CD4-positive, alpha-beta T cell treated with Interferon alpha-2 for 1 hour (primary cell): Measurements from ENCODE around the gene PCYT2.

Source experiments
- DNase-seq, 2 donors: peaks; one replicate each; pipeline ENCODE4 v3.0.0-alpha.2; 2020 to 2022

PCYT2 gene

DNA sequence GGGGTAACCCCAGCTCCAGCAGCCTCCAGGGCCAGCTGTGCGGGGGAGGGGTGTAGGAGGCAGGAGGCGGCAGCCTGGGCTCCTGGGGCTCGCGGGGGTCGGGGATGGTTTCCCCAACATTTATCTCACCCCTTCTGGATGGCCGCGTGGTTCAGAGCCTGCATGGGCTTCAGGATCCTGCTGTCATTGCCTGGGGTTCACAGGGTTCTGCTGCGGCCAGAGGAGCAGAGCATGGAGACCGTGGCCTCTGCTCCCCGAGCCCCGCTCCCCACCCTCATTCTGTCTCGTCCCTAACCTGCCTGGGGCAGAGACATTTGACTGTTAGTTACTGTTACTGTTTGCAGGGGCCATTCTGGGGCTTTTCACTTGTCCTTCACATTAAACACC lies 31.0 kb upstream of the PCYT2 start:
- no peak for DNase-seq

DNA sequence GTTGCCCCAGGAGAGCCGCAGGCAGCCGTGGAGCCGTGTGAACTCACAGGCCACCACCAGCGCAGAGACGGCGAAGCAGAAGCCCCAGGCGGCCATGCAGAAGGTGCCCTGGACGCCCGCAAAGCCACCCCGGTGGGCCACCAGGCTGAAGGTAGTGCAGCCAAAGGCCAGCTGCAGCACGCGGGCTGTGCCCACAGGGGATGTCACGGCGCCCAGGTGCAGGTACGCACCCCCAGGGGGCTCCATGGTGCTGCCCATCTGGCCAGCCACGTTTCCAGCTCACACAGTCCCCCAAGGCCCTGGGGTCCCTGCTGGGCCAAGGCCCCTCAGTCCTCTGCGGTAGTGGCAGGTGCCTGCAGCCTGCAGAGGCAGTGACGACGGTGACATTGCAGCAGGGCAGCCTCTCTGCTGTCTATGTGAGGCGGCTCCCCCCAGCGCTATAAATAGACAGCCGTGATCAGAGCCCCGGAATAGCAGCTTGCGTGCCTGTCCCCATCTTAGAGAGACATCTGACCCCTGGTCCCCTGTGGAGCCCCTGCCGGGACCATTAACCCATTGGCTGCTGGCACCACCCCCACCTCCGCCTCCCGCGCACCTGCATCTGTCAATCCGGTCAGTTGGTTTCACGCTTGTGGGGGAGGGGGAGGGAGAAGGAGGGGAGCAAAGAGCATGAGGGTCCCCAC lies 30.4 kb upstream of the PCYT2 start:
- no peak for DNase-seq

DNA sequence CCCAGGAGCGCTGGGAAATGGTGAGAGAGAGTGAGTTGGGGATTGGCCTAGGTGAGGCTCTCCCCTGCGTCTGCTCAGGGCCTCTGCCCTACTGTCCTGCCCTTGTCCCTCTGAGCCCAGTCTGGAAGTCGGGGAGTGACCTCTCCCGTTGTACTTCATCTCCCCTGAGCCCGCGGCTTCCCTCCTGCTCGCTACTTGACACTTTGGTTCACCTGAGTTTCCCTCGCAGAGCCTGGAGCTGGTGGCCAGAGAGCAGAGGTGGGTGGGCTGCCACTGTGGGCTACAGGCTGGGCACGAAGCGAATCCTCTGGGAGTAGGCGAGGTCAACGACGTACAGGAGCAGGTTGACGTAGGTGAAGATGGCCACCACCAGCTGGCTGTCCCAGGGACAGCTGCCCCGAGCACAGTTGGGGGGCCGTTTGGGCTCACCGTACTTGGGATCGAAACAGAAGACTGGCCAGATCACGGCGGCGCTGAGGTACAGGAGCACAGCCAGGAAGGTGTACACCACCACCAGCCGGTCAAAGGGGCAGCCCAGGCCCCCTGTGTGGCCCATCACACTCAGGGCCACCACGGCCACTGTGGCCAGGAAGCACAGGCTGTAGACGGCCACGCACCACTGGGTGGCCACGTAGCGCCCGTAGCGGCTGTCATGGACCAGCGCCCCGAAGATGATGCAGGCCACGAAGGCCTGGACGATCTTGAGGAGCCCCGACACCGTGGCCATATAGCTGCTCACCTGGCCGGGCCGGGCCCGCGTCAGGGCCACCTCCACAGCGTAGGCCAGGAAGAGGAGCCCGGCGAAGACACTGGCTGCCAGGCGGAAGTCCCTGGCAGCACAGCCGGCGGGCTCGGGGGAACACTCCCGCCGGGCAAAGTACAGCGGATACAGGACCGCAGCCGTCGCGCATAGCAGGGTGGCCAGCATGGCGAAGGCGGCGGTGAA lies 29.6 kb upstream of the PCYT2 start:
- DNase-seq: no peak

DNA sequence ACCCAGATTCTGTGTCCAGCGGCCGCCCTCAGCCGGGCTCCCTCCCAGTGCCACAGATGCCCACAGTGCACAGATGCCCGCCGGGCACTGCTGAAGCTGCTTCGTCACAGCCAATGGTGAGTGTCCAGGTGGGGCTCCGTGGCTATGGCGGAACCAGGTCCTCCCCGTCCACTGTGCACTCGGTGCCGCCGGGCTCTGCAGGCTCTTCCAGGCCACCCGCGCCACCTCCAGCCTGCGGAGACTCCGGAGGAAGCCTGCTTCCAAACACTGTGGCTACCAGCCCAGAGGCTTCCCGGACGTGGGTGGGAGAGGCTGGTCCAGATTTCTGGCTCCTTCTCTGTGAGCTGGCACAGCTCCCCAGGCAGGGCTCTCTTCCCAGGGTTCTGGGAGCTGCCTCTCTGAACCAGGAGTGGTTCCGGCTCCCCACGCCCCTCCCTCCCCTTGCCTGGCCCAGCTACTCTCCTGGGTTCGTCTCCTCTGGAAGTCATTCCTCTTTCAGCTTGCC lies 28.7 kb upstream of the PCYT2 start:
- no peak for DNase-seq

DNA sequence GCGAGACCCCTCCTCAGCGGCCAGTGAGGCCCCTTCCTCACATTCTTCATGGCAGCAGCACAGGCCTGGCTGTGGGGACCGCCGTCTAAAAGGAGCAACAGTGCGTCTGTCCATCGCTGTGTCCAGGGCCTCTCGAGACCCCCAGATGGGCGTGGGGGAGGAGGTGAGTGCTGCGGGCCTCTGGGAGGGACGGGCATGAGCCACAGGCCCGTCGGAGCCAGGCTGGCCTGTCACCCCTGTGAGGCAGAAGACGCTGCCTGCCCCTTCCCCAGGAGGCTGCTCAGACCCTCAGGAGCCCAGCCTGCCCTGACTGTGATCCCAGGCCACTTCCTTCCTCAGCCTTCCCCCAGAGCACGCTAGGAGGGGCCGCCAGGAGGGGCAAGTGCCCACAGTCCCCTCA lies 28.0 kb upstream of the PCYT2 start:
- DNase-seq: no peak

DNA sequence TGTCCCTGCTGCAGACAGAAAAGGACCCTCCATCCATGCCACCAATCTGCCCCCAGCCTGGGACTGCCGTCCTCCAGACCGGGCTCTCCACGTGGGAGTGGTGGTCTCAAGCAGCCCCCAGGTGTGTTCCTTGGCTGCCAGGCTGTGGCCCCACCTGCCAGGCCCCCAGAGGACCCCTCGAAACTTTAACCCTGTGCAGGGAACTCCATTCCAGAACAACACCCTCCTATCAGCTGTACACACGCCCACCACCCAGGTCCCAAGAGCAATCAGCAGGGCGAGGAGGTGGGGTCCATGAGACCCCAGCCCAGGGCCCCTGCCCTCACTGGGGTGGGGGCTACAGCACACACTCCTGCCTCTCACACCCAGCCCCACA lies 24.5 kb upstream of the PCYT2 start:
- DNase-seq: no peak

DNA sequence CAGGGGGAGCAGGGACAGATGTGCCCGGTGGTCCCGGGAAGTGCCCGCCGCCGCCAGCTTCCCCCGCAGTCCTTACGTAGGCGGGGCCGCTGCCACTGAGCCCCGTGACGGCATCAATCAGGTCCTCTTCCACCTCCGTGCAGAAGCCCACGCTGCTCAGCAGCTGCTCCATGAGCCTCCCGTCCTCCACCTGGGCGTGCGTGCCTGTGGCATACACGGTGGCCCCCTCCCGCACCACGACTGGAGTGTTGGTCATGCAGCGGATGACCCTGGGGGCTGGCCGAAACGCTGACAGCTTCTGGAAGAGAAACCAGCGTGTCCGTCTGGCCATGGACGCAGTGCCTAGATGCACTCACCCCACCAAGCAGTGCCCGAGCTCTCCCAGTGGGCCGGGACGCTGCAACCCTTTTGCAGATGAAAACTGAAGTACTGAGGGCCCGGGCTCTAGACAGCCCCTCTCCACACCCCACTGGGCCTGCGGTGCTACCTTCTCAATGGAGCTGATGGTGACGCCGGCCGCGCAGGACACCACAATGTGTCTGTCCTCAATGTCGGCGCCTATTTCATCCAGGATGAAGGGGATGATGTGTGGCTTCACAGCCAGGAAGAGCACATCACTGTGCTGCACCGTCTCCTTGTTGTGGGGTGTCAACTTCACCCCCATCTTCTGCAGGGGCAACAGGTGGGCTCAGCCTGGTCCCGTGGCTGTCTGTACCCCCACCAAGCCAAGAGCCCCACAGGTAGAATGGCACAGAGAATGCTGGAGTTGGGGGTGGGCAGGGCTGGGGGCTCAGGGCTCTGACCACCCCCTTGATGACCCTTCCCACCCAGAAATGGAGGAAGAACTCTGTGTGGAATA lies 23.9 kb upstream of the PCYT2 start:
- no peak for DNase-seq

DNA sequence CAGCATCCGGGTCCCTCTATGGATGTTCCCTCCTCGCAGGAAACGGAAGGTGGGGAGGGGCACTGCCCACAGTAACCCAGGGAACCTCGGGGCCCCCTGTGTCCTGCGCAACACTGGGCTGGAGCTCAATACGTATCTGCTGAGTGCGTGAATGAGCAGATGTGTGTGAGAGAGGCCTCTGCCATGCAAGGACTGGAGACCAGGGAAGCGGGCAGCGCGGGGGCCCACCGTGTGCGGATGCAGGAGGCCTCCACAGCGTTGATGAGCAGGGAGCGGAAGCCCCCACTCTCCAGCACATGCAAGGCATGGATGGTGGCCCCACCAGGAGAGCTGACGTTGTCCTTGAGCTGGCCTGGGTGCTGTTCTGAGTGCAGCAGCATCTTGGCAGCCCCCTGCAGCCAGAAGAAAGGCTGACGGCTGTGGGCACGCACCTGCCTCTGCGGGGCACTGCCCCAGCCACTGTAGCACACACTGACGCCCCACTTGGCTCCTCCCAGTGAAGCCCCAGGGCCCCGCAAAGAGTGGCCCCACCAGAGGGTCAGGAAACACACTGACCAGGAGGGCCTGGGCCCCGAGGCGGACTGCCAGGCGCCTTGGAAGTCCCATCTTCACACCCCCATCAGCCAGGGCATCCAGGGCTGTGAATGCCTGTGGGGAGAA lies 23.0 kb upstream of the PCYT2 start:
- no peak for DNase-seq

DNA sequence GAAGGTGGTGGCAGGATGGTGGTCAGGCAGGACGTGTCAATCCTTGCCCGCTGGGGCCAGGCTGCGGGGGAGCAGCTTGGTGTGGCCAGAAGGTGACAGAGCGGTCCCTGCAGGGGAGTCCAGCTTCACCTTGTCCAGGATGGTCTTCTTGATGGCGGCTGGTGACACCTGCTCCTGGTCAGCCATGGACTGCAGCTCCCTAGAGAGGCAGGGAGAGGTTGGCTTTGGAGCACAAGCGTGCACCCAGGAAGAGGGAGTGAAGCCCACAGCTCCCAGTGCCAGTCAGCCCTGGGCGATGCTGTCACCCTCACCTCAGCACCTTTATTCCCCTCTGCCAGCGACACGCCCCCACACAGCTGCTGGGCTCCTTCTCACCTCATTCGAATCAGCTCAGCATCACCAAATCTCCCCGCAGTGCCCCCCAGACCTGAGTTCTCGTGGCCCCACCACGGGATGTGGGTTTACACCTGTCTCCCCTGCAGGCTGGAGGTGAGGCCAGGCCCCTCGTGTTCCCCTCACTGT lies 22.0 kb upstream of the PCYT2 start:
- no peak for DNase-seq

DNA sequence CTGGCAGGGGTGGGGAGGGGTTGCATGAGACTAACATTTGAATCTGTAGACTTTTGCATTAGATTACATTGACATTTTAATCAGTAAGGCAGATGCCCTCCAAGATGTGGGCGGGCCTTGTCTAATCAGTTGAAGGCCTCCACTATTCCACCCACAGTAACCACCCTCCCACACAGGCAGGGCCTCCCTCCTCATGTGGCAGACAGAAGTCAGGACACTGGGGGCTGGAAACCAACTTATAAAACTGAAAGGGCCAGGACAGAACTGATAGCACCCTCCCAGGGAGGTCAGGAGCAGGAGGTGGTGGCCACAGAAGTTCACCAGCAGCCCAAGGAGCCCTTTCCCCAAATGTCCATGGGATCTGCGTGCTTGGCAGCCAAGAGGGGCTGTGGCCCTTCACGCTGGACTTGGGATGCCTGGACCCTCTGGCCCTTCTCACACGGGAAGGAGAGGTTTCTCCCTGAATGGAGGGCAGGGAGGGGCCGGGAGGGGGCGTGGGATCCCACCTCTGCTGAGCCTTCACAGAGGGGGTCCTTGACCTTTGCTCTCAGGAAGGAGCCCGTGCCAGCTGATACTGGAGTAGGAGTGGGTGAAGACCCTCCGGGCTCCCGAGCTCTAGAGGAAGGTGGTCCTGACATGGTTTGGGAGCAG lies 21.3 kb upstream of the PCYT2 start:
- DNase-seq: no peak

DNA sequence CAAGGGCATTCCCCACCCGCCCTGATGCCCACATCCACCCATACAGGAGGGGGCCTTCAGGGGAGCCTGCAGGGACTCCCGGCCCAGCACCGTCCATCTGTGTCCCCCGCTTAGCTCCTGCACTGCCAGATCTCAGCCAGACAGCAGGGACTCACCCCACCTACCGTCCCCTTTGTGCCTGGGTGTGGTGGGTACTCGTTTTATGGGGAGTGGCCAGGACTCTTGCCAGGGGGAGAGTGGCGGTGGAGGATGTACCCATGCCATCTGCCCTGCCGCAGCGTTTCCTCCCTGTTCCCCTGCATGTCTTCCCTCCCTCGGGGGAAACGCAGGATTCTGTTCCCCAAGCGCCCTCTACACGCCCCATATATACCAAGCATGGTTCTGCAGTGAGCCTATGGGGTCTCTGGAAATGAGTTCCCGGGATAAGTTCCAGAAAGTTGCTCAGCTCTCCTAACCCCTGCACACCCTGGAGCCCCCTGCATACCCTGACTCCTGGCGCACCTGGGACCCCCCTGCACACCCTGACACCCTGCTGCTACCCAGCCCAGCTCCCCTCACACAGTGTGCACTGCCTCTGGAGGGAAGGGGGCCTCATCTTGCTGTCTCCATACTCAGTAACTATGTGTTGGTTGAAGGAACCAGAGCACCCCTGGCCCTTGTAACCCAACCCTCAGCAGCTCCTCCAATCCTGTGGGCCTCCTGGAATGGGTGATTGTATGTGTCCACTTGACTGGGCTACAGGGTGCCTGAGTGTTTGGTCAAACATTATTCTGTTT lies 20.5 kb upstream of the PCYT2 start:
- DNase-seq: no peak

DNA sequence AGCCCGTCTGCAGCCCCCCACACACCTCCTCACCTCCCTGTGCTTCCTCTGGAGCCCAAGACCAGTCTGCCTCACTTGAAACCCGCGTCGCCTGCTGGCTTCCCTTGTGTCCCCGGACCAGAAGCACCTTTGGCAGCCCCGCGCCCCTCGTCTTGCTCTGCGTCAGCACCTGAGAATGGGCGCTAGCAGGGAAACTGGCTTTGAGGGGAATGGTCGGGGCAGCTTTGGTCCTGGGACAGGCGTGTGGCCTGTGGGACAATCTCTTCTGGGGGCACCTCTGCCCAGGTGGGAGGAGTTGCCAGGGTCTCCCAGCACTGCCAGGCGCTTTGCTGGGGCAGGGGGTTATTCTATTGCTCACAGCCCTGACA lies 20.0 kb upstream of the PCYT2 start:
- DNase-seq: no peak

DNA sequence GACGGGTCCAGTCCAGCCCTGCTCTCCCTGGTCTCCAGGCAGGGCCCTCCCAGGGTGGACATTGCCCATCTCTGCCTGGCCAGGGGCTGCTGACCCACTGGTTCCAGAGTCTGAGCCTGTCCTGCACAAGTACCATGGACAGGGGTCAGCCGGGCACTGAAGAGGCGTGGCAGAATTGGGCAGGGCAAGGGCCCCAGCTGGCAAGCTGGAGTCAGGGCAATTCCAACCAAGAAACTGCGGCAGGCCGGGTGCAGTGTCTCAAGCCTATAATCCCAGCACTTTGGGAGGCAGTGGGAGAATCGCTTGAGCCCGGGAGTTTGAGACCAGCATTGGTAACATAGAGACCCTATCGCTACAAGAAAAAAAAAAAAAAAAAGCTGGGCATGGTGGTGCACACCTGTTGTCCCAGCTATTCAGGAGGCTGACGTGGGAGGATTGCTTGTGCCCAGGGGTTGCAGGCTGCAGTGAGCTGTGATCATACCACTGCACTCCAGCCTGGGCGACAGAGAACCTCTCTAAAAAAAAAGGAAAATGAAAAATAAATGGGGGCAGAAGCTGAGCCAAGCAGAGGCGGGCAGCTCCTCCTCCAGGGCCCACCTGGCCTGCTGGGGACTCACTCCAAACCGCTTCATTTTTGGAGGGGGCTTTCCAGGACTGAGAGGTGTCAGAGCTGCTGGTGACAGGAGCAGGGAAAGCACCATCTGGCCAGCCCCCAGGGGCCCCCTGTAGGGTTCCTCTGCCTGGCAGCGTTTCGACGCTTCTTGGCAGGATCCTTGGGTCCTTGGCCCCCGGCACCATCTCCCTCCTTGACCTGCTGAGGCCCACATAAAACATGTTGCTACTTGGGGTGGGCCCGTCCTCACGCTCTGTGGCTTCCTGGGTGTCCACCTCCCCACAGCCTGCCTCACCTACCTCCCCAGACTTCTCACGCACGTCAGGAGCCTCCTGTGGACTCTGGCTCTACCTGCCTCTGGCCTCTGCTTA lies 19.2 kb upstream of the PCYT2 start:
- DNase-seq: no peak

DNA sequence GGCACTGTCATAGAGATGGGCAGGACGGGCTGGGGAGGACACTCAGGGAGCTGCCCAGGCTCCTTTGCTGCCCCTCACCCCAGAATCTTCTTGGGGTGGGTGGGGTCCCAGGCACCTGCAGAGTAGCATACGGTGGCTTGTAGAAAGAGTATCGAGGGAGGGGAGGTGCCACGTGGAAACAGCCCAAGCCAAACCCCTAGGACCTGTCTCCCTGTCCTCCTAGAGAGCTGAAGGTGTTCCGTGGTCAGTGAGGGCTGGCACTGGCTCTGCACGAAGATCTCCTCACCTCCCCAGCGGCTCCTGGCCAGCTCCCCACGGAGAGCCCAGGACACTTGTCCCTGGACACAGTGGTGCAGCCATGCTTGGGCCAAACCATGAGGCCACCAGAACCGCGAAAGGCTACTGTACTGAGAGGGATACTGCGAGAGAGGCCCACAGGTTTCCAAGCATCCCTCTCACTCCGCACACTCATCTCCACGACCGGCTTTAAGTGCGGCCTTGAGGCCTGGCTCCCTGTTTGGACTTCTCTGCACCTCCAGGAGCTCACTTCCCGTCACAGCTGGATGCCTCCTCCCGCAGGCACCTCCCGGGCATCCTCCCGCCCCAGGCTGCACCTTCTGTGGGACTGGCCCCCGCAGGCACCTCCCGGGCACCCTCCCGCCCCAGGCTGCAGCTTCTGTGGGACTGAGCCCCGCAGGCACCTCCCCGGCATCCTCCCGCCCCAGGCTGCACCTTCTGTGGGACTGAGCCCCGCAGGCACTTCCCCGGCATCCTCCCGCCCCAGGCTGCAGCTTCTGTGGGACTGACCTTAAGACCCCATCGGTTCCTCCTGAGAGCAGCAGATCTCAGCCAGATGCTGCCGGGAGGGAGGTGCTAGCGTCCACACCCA lies 18.3 kb upstream of the PCYT2 start:
- no peak for DNase-seq

DNA sequence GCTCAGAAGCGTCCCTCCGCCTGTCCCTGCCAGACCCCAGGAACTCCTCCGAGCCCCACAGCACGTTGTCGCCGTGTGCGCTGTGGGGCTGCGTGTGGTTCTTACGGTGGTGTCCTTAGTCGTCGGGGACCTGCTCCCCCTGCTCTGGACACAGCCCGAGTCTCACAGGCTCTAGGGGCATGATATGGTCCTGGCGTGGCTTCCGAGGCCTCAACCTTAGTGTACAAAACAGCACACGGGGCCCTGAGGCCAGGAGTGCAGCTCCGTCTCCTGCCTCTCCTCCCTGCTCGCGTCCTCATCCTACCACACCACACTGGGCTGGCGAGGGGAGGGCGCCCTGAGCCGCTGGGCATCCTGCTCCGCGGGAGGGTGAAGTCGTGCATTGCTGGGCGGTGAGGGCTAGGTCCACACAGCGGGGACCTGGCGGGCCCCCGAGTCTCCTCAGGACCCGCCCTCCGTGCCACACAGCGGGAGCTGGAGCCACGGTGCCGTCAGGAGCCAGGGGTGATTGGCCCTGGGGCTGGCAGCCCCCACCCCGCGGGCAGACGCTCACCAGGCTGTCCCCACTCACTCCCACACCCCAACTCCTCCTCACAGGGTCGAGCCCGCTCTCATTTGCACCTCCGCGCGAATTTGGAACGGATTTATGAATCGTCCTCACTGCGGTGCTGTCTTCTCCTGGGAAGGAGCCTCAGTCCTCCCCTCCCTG lies 17.5 kb upstream of the PCYT2 start:
- DNase-seq: no peak

DNA sequence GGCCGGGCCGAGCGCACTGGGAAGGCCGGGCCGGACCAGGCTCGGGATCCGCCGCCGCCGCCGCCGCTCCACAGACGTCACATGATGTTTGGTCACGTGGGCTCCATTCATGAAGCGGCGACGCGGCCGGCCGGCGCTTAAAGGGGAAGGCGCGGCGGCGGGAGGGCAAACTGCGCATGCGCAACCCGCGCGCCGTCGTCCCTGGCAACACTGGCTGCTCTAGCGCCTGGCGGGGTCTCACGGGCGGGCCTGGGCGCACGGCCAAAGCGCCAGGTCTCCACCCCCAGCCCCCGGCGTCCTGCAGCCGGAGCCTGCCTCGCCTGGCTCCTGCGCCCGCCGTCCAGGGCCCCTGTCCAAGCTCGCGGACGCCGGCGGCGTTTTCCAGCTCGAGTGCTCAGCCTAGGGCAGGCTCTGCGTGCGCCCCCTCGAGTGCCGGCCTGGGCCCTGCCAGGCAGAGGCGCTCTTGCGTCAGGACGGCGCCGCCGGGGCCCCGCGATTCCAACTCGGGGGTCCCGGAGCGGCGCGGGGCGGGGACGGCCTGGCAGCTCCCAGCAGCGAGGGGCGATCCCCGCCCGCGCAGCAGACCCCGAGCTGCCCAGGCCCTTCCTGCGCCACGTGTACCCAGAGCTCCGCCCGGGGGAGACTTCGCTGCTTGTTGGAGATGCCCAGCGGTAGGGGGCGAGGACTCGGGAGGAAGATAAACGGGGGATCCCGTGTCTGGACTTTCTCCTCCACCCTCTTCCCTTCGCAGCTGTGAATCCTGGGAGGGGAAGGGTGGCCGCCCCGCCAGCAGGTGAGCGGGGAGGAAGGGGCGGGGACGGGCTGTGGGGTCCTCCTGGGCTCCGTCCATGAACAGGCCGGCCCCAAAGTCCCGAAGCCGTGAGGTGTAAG lies 16.7 kb upstream of the PCYT2 start, which contains the start of gene MAFG:
MAFG (minus strand) TSS at position 83 of the 891 bp plus-strand sequence. CDS start 4,550 bp downstream, outside the sequence.
- DNase-seq: peak; percentile 90 to 92

DNA sequence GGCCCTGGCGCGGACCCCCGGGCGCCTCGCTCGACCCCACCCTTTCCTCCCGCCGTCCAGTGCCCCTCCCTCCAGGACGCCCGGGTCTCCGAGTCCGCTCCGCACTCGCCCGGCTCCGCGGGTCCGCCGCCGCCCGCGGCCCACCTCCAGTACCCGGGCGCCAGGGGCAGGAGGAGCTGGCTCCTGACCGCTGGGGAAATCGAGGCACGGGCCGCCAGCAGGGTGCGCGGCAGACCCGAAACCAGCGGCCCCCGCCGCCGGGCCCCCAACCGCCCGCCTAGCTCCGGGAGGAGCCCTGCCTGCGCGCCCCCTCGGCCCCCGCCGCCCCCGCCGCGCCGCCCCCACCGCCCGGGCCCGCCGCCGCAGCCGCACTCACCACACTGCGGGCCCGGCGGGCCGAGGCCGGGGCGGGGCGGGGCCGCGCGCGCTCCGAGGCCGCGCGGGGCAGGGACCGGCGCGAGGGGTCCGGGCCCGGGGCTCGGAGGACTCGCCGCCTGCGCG lies 16.0 kb upstream of the PCYT2 start:
- no peak for DNase-seq
